Choroid plexus epithelial cell (primary cell): ENCODE data around the gene ALS2CL.

ENCODE experiments used
- DNase-seq: peaks from one replicate; pipeline ENCODE4 v3.0.0-alpha.2; 2010; ENCODE audit warnings: low read depth
- H3K4me3 ChIP-seq: 2 replicates; pipeline ENCODE4 v1.5.1; 2011; ENCODE audit warnings: low read depth, mild to moderate bottlenecking, control low read depth, low read length, moderate library complexity
- TF ChIP-seq, protein P1 (sequence below): conservative IDR thresholded peaks from 2 replicates; pipeline ENCODE4 v1.5.1; 2011; ENCODE audit warnings: low read depth, mild to moderate bottlenecking, control low read depth, inconsistent platforms, low read length, moderate library complexity

The ALS2CL gene

DNA sequence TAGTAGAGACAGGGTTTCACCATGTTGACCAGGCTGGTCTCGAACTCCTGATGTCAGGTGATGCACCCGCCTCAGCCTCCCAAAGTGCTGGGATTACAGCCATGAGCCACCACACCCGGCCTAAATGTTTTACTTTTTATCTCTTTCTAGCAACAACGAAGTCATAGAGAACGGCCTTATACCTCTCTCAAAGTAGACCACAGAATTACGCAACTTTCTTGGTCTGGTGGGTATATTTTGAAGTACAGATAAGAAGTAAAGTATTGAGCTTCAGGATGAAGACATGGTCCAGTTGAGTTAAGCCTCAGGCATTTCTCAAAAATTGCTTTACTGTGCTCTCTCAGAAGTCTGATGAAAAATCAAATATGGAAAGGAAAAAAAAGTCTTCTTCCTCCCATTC, 50.5 kb downstream of the ALS2CL start:
- TF ChIP-seq, protein P1, sequence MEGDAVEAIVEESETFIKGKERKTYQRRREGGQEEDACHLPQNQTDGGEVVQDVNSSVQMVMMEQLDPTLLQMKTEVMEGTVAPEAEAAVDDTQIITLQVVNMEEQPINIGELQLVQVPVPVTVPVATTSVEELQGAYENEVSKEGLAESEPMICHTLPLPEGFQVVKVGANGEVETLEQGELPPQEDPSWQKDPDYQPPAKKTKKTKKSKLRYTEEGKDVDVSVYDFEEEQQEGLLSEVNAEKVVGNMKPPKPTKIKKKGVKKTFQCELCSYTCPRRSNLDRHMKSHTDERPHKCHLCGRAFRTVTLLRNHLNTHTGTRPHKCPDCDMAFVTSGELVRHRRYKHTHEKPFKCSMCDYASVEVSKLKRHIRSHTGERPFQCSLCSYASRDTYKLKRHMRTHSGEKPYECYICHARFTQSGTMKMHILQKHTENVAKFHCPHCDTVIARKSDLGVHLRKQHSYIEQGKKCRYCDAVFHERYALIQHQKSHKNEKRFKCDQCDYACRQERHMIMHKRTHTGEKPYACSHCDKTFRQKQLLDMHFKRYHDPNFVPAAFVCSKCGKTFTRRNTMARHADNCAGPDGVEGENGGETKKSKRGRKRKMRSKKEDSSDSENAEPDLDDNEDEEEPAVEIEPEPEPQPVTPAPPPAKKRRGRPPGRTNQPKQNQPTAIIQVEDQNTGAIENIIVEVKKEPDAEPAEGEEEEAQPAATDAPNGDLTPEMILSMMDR = no peak

DNA sequence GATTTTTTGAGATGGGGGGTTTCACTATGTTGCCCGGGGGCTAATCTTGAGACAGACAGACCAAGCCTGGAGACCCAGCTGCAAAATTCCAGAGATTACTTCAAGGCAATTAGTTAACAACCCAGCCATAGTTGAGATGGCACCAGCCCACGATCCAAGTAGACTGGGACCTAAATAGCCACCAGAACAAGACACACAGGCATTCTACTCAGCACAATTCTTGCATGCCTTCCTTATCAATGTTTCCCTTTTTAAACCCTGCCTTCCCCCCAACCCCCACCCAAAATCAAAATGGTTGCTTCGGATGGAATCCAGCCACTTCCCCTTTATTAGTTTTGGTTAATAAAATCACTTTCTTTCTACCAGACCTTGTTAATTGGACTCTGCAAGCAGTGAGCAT, 52.6 kb downstream of the ALS2CL start:
- no peak for DNase-seq
- TF ChIP-seq, protein P1 = no peak
- no peak overlapping the region for H3K4me3 ChIP-seq

More for the DNA sequence above, 50.5 kb downstream of the ALS2CL start:
- no peak for DNase-seq
- no peak overlapping the region for H3K4me3 ChIP-seq

DNA sequence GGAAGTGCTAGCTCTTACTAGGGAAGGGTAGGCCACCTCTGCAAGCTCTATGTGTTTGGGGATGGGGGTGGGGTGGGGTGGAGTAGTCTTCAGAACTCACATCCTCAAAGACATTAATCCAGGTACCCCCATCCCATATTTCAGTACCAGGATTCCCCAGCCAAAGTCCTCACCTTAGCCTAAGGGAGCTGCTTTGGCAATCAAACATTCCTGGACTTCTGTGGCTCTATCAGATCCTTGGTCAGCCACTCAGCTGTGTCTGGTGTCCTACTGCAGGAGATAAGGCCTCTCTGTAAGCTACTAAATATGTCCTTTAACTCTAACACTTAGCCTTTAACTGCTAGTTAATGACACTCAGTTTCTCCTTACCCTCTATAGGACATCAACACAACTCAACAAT, 54.3 kb downstream of the ALS2CL start:
- DNase-seq = no peak
- no peak overlapping the region for H3K4me3 ChIP-seq
- TF ChIP-seq, protein P1 = no peak

DNA sequence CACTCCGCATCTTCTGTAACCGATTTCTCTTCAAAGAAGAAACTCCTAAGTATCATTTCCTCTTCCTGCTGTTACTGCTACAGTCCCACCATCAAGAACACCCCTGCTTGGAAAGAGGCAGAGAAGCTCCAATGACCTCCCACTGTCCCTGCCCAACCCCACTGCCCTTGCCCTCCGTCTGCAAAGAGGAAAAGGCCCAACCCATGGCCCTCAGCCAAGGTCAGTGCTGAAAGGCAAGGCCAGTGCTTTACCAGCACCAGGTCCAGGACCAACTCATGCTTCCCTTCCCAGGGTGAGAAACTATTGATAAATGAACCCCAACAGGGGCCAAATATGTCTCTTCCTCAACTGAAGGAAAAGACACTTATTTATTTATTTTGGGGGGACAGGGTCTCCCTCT, 58.6 kb downstream of the ALS2CL start:
- TF ChIP-seq, protein P1 = no peak
- DNase-seq = no peak

DNA sequence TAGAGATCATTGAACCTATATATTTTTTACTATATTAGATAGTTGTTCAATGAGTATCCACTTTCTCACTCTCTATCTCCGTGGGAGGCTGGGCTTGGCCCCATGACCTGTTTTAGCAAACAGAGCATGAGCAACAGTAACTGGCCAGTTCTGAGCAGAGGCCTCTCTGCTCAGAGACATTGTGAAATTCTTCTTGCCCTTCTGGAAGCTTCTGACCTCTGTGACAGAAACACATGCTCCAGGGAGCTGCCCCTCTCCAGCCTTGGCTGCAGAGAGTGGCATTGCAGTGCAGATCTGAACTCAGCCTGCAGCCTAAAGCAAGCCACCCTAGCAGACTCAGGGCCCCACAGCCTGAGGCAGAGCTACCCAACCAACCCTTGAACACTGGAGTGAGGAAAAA, 60.7 kb downstream of the ALS2CL start:
- H3K4me3 ChIP-seq = no peak overlapping the region
- DNase-seq = peak; percentile 53
- TF ChIP-seq, protein P1 = no peak

More for the DNA sequence above, 58.6 kb downstream of the ALS2CL start:
- no peak overlapping the region for H3K4me3 ChIP-seq

DNA sequence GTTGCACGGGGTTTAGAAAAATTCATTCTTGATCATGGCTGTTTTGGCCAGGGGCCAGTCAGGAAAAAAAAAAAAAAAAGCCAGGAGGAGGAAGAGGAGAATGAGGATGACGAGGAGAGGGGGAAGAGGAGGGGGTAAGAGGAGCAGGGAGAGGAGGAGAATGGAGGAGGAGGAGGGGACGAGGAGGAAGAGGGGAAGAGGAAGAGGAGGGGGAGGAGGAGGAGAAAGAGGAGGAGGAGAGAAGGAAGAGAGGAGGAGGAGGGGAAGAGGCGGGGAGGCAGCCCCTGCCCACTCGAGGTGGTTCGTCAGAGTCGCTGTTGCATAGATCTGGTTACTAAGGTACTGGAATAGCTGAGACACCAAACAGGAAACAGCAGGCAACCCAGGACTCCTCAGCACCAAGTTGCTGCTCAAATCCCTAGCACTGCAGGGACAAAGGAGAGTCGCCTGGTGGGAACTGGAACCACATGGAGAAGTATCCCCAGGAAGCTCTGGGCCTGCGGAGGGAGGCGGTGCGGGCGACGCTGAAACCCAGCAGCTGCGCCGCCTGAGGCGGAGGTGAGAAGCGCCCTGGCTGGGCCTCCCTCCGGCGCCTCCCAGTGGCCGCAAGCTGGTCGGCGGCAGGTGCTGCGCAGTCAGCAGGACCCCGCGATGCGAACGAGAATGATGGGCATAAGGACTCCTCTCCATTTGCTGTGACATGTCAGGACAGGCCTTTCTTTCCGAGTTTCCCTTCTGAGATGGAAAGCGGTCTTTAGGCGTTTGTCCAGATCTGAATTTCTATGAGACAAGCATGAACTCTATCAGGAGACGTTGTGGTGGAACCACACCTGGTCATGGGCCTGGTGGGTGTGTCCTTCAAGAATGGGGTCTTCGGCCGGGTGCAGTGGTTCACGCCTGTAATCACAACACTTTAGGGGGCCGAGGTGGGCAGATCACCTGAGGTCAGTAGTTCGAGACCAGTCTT, 63.6 kb downstream of the ALS2CL start:
- peak; percentile 78 for DNase-seq
- TF ChIP-seq, protein P1 = peak; percentile 91
- peak overlapping the region; percentile 45 for H3K4me3 ChIP-seq
